ENCODE results near the gene CHN2.

CHN2 gene

DNA sequence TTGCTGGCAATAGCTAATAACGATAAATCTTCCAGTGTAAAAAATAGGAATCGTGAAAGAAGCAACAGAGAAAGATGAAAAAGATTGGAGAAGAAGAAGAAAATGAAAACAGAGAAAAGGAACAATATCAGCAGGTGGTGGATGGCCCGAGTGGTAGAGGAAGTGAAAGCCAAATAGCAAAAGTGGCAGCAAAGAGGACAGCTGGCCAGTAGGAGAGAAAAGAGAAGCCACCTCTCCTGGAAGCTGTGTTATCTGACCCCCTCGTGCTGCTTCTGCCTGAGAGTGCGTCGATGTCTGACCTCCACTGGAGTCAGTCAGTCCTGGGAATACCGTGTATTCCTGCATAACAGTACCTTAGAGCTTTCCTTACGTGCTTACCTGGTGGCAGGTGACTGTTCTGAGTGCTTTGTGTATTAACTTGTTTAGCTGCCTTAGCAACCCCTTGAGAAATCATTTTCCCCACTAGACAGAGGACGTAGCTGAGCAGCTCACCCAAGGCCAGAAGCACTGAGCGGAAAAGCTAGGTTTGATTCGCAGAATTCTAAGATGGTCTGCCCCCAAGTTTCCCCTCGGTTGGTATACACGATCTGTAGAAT, 88.3 kb downstream of the CHN2 start:
- DNase-seq (ENCODE audit: low read depth in 2 of 2) = no peak

DNA sequence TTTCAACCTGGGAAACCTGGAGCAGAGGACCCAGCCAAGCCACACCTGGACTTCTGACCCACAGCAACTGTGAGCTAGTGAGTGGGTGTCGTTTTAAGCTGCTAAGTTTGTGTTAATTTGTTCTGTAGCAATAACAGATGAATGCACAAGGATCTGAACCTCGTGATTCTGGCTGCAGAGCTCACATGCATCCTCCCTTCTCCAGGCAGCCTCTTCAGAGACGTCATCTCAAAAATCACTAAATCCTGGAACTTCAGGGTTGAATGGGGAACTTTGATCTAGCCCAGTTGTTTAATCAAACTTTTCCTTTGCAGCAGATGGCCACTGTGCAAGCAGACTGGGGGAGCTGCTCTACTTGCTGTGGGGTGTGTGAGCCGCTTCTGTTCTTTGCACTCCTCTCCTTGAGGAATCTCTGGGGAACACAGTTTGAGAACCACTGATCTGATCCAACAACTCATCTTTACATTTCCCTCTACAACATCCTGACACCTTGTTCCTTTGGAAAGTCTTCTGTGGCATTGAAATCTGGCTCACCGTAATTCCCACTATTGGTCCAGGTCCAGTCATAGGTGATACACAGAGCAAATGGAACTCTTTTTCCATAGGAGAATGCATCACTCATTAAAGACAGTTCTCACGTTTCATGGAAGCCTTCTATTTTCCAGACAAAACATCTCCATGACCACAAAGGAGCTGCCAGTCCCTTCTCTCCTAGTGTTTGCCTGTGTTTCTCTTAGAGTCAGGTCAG, 90.3 kb downstream of the CHN2 start:
- no peak for DNase-seq (ENCODE audit: low read depth in 2 of 2)

DNA sequence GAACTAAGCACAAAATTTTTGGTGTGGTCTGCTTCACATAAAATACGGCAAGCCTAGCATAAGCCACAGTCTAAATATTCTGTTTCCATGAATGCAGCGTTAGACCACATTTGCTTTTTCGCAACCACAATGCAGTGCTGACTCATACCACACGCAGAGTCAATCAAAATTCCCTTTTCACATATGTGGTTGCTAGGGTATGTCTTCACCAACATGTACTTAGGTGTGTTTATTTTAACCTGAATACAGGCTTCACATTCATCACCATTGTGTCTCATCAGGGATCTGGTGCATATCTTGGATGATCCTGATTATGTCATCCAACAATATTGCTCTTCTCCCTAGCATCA, 90.8 kb downstream of the CHN2 start:
- peak in 1 of 2 experiments; percentile 13 for DNase-seq (ENCODE audit: low read depth in 2 of 2)

DNA sequence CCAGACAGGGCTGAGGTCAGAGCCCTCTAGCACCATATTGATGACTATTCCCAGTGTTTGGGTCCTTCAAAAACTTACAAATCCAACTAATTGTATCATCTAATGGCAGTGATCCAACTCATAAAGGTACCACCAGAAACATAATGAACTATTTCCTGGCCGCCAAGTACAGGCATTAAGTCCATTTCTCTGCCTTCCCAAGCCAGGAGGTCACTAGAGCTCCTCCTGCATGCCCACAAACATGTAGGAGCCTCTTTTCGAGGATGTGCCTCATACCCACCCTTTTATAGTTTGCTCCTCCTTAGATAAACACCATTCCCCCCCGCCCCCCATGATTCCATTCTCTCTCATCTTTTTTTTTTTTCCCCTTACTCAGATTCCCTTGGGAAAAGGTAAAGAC, 91.3 kb downstream of the CHN2 start:
- DNase-seq (ENCODE audit: low read depth in 2 of 2) = no peak

DNA sequence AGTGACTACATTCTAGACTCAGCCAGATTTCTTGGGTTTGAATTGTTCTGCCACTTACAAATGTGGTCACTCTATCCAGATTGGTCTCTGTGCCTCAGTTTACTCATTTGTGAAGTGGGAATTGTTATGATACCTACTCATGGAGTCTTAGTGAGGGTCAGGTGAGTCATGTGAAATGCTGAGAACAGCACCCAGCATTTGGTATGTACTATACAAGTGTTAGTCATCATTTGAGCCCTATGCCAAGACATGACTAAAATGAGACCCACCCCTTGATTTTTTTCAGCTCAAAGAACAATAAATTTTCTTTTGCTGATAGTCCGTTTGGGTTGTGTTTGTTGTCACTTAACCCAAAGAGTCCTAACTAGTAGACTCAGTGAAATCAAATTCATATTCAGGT, 92.8 kb downstream of the CHN2 start:
- no peak for DNase-seq (ENCODE audit: low read depth in 2 of 2)

DNA sequence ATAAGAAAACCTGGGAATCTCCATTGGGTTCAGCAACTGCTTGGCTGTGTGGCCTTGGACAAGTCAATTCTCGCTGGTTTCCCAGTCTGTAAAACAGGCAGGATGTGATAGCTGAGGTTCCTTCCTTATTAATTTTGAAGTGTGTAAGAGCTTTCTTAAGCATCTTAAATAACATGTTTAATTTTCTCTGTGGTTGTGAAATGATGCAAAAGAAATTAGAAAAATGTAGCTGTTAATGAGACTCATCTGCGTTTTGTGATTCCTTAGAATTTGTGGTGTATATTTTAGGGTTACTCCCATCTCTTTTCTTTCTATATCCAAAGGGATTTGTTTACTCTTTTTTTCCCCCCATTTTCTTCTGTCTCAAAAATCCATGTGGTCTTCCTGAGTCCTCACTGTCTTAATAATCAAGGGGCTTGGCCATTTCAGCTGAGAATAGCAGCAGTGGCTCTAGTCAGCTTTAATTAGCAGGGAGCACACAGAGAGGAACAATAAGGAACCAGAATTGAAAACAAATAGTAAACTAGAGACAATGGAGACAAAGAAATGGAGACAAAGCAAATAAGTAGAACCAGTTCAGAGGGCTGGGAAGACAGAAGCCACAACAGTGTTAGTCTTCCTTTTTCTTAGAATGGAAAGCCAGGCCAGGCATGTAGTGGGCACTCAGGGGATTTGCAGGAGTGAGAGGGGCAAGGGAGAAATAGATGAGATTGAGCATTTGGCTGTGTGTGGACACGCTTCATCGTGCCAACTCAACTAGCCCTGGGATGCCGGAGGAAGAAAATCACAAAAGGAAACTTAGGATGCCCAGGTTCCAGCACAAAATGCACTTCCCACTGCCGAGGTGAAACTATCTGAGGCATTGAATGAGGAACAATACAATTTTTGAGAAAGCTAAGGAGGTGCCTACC, 93.9 kb downstream of the CHN2 start:
- DNase-seq (ENCODE audit: low read depth in 2 of 2) = no peak

DNA sequence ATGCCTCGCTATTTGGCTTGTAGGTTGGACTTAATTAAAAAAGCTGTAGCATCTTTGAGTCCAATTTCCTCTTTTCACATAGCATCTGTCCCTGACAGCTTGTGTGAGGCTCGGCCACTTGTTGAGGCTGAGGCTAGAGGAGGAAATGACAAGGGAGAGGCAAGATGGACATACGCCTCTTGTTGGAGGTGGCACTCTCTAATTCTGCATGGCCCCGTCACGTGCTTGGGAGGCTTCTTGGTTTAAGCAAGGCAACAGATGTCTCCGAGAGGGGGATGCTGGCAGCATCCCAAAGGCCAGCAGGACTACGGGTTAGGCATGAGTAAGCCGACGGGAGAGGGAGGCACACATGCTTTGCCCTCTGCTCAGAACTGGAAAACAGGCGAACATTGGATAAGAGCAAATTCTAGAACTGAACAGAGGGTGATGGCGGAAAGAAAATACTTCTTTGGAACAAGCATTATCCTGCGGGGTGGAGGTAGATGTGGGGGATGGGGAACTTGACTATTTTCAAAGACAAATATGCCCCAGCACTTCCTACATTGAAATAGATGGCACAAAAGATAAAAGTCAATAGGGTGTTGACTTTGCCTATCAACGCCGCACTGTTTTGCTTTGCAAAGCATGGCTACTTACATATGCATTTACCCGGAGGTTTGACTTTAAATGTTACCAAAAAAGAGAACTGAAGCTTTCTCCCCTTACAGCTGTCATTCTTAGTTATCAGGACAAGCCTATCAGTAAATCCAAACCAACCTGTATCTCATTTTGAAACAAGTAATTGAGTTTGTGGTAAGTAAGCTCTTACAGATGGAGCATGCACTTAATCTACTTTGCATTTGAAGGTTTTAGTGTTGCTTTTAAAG, 94.8 kb downstream of the CHN2 start:
- DNase-seq (ENCODE audit: low read depth in 2 of 2) = no peak

DNA sequence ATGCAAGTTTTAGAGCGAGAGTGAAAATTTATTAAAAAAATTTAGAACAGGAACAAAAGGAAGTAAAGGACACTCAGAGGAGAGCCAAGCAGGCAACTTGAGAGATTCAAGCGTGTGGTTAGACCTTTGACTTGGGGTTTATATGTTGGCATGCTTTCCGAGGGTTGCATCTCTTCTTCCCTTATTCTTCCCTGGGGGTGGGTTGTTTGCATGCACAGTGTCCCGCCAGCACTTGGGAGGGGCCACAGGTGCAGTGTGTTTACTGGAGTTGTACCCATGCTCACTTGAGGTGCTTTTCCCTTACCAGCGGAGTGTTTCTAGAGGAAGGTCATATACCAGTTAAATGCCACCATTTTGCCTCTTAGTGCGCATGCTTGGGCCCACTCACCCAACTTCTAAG, 96.3 kb downstream of the CHN2 start:
- DNase-seq (ENCODE audit: low read depth in 2 of 2) = no peak

DNA sequence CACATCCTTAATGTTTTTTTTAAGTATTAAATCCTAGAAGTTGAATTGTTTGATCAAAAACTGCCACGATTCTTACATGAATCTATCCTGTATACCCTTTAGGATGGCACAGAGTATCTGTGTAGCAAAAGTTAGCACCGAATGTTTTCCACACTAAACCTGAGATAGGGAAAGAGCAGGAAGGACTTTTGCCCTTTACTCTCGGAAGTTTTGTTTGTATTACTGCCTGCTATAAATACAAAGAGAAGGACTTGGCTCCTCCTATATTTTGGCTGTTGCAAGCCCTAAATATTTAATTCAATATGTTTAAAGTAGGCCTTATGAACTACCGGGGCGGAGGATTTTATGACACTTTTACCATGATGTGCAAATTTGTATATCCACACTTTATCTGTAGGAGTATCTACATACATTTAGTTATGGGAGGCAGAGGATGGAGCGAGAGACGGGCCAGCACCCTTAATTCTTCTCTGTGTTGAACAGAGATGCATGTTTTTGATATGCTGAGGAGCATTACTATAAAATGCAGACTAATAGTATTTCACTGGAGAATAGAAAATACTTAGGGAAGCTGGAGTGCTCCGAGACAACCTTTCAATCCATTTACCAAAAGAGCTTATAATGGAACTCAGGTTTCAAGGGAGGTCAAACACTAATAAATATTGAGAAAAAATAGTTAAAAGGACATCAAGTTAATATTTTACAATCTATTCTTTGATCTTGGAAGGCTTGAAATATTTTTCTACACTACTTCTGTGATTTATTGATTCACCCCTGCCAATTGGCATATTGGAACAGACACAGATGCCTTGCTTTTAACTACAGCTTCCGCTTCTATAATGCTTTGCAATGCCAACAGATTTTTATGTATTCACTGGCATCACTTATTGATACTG, 97.4 kb downstream of the CHN2 start:
- no peak for DNase-seq (ENCODE audit: low read depth in 2 of 2)

DNA sequence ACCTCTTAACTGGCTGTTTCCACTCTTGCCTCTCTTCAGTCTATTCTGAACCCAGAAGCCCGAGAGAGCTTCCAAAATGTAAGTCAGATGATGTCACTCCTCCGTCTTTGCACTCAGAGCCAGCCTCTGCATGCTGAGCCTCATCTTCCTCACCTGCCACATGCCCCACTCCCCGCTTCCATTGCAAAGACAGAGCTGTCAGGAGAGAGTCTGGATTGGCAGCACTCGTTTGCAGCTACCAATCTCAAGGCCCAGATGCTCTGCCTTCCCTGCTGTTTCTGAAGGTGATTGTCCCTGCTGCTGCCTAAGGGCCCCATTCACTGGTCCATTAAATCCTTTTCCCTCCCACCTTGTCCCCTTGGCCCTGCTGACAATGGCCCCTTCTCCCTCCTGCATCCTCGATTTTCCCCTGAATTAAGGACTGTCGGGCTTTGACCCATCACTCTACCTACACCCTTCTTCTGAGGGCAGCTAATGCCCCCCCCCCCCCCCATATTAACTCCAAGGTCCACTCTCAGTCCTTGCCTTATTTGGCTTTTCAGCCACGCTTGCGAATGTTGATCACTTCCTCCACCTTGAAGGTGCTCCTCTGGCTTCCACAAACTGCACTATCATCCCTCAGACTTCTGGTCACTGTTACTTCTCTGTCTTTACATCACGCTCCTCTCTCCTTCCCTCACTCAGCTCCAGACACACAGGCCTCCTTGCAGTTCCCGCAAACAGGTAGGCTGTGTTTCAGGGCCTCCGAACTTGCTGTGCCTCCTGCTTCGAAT, 98.5 kb downstream of the CHN2 start:
- no peak for DNase-seq (ENCODE audit: low read depth in 2 of 2)

DNA sequence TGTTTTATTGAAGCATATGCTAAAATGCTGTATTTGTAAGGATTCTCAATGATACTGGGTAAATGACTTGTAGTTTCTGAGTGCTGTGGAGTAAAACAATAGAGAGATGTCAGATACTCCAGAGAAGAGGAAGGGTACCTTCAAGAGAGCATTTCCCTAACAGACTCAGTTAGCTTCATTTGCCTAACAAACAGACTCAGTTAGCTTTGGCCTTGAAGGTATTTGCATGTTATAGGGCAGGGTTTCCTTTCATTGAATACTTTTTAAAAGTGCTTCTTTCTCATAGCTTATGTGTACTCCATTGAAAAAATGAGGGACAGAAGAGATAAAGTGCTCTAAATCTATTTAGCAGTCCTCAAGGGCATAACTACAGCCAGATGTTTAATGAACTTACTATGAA, 101.8 kb downstream of the CHN2 start:
- DNase-seq (ENCODE audit: low read depth in 2 of 2) = no peak

DNA sequence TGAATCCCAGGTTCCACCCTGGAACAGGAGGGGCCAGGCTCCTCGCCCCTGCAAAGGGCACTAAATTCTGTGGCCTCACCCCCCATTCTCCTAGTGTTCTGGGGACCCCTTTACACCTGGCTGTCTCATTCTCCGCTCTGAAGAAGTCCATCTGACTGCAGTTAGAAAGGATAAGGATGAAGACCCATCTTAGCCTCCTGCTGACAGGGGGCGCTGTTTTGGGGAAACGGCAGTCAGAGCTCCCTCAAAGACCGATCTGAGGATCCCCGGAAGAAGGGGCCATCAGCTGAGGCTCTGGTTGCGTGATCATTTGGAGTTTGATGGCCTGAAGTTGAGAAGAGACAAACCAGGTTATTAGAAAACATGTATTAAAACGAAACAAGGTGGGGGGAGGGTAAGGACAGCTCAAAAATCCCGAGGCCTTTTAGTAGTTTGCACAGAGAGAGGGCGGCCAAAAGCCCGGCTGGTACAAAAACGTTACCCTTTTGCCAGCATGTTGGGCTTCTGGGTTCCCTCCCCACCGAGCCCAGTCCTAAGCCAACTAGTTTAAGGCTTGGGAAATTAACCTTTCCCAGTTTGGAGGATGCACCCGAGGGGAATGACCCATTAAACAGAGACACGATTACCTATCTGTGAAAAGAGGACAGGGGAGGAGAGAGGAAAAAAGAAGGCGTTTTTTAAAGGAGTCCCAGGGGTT, 102.8 kb downstream of the CHN2 start:
- DNase-seq (ENCODE audit: low read depth in 2 of 2) = no peak

DNA sequence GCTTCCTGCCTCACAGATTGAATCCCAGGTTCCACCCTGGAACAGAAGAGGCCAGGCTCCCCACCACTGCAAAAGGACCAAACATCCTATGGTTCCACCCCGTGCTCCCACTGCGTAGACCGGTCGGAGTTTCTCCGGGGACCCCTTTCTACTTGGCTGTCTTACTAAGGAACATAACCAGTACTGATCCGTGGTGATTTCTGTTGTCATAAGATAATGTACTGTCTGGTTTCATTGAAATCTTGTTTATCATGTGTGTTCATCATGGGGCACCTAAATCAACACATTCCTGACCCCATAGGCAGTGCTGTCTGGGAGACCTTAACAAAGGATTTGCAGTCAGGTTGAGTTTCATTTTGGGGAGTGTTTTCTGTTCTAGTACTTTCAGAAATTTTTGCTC, 104.5 kb downstream of the CHN2 start:
- no peak for DNase-seq (ENCODE audit: low read depth in 2 of 2)

DNA sequence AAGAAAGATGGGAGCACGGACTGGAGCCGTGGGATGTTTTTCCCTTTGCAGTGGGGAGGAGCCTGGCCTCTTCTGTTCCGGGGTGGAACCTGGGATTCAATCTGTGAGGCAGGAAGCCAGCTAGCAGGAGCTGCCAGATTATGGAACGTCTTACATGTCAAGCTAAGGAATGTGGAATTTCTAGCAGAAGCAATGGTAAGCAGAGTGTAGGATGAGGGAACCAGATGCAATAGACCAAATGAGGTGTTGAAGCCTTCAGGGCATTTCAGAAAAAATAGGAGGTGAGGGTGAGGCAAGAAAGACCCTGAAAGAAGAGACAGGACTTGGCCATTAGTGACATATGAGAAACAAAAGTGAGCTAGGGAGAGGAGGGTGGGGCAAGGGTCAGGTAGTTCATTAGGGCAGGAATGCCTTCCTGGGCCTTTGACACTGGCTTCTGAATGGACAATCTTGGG, 105.5 kb downstream of the CHN2 start:
- DNase-seq (ENCODE audit: low read depth in 2 of 2) = no peak

DNA sequence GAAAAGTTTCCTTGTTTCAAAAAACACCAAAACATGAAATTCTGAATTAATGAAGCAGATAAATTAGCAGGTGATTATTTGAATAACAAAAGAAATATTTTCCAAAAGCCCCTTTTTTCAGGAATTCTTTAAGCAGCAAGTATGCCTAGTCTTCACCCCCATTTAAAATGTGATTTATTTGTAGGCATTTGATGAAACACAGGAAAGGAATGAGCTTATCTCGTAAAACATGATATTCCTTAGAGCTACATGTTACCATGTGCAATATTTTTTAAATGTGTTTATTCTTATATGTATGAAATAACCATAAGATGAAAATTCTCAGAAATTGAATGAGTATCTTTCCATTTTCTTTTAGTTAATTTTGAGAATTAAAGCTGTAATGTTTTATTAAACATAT, 106.1 kb downstream of the CHN2 start:
- DNase-seq (ENCODE audit: low read depth in 2 of 2) = no peak

DNA sequence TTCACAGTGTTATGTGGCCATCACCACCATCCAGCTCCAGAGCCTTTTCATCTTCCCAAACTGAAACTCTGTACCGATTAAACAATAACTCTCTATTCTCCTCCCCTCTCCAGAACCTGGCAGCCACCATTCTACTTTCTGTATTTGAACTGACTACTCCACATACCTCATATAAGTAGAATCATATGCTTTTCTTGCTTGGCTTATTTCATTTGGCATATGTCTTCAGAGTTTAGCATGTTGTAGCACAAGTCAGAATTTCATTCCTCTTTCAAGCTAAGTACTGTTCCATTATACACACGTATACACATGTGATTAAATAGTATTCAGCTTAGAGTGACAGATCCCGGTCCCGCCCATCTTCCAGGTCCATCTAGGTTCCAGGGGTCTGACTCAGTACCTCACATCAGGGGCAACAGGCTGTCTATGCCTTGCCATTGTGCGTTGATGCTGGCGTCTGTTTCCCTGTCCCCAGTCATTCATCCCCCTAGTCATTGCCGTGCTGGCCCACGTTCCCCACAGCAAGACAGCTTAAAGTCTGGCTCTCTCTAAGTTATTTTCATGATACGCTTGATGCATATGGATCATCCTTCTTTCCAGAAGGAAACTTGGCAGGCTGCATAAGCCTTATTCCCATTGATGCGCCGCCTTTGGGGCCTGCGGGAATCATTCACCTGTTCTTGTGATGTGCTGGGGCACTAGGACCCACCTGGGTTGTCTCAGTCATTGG, 108.3 kb downstream of the CHN2 start:
- no peak for DNase-seq (ENCODE audit: low read depth in 2 of 2)

DNA sequence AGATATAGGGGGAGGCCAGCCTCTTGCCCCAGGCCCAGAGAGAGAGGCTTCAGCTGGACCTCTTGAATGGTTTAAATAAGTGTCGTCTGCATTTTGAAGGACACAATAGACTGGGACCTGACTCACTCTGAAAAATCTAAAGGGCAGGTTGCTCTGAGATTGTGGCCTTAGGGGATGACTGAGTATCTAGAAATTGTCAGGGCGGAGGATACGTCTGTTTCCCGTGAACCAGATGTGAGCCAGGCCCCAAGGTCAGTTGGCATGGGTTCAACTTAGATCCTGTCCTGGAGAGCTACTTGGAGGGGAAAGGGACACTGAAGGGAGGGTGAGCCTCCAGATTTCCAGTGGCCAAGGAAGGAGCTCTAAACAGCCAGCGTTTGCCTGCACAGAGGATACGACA, 110.2 kb downstream of the CHN2 start:
- DNase-seq (ENCODE audit: low read depth in 2 of 2) = no peak

DNA sequence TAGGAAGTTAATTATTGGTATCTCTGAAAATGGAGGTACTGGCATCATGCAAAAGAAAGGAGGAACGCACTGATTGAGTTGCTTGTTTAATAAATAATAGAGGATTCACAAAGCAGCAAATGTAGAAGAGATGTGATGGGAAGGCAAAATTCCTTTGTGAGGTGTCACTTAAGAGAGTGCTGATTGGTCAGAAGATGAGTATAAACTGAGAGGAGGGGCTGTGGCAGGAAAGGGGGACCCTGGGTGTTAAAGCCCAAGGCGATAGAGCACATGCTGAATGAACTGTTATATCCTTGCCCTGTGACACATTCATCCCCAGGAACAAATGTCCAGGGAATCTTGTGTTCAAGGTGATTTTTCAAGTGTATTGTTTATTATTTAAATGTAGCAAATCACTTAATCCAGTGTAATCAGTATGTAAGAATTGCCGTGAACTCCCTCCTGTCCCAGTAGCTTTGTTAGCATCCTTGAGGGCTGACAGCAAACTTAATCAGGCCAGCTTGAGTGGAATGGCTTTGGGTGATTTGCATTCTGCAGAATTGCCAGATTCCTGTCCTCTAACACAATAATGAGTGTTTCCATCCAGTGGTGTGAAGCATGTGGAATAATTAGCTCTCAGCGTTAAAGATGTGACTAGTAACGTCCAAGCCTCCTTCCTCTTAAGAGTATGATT, 111.9 kb downstream of the CHN2 start:
- DNase-seq (ENCODE audit: low read depth in 2 of 2) = no peak

All from stimulated activated CD4-positive, alpha-beta T cell treated with anti-CD3 and anti-CD28 coated beads, Interleukin-12 subunit alpha, Interleukin-12 subunit beta, amount 100 ng/mL, for 24 hours (primary cell).